Vagina (tissue), 2 donors: ENCODE data around the gene LRRC37A3.
"Not testable (repeated sequence)": the region's sequence is repeated elsewhere in the genome, so short reads cannot be mapped to it uniquely, and the experiment has no call there.

Source experiments
- POLR2A ChIP-seq, 2 donors: fragments of 450-650 bp; IDR thresholded peaks; one replicate each; pipeline ENCODE4 v1.6.1; 2017; ENCODE audit warnings: antibody characterized with exemption in 2 of 2, mild to moderate bottlenecking in 2 of 2, moderate library complexity in 2 of 2
- POLR2AphosphoS5 ChIP-seq, 2 donors: sonication (generic); formaldehyde crosslinking; IDR thresholded peaks; one replicate each; pipeline ENCODE4 v1.9.0; 2017; ENCODE audit warnings: antibody characterized with exemption in 2 of 2, mild to moderate bottlenecking in 2 of 2, low read depth in 1 of 2; ENCODE audit not compliant: insufficient read depth in 1 of 2
- TF ChIP-seq, protein P1 (sequence below), 3 experiments: fragments of 450-650 bp in 2 of 3; fragments of 200-600 bp in 1 of 3; sonication (generic) in 1 of 3; IDR thresholded peaks; one replicate each; pipeline ENCODE4 v1.5.1; 2017 to 2019; ENCODE audit warnings: antibody characterized with exemption in 3 of 3, mild to moderate bottlenecking in 2 of 3, moderate library complexity in 2 of 3

DNA sequence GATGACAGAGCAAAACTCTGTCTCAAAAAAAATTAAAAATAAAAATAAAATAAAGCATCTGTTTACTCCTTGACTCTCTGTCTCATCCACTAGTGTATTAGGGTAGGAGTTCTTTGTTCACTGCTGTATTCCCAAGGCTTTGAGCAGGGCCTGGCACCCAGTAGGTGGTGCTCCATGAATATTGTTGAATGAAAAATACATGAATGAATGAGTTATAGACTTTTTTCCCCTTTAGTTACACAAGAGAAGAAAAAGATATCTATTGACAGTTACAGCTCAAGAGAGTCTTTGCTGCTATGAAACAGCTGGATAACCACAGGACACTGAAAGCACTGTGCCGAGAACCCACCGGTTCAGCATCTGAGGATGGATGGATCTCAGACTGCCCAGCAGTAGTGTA lies 44.5 kb upstream of the LRRC37A3 start:
- not testable (repeated sequence) for TF ChIP-seq POLR2A (IDR thresholded peaks at IDR 0.05); POLR2AphosphoS5 (IDR thresholded peaks at IDR 0.05; ENCODE audit: insufficient read depth in 1 of 2, low read depth in 1 of 2)
- TF ChIP-seq, protein P1, sequence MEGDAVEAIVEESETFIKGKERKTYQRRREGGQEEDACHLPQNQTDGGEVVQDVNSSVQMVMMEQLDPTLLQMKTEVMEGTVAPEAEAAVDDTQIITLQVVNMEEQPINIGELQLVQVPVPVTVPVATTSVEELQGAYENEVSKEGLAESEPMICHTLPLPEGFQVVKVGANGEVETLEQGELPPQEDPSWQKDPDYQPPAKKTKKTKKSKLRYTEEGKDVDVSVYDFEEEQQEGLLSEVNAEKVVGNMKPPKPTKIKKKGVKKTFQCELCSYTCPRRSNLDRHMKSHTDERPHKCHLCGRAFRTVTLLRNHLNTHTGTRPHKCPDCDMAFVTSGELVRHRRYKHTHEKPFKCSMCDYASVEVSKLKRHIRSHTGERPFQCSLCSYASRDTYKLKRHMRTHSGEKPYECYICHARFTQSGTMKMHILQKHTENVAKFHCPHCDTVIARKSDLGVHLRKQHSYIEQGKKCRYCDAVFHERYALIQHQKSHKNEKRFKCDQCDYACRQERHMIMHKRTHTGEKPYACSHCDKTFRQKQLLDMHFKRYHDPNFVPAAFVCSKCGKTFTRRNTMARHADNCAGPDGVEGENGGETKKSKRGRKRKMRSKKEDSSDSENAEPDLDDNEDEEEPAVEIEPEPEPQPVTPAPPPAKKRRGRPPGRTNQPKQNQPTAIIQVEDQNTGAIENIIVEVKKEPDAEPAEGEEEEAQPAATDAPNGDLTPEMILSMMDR (IDR thresholded peaks at IDR 0.05) = not testable (repeated sequence)
